ENCODE data around the gene RALGAPA1. TPM values are rescaled to one million over a fixed set of nuclear protein-coding genes. Genes with fewer than 3 reads are reported as not detected.

RALGAPA1 gene
- total RNA-seq, 2 experiments from 2014 or later = 27.6 to 36.5 TPM

DNA sequence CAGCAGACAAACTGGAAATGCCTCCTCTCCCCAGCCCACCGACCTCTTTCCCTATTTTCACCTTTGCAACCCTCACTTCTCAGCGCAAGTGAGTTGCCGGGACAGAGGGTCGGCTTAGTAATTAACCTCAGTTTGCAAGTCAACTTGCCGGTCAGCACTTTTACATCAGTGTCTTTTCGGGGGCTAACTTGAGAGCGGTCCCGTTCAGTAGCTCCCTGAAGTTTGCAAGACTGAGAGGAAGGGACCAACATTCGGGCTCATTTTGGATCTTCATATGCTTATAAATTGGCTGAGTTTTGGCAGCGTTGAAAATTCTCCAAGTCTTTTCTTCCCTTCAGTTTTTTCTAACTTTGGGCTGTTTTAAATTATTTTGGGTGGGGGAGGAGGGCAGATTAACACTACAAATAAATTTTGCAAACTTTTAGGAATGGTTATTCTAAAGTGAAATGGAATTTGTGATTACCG lies 17.9 kb upstream of the RALGAPA1 start:
- H3K79me2 ChIP-seq (ENCODE audit: insufficient read depth, low read depth, low read length) = peaks cover 12% of the 10 kb centered on the region; the same call in 1 of the 2 replicates
- H3K36me3 ChIP-seq (ENCODE audit: insufficient read depth, low read length) = peaks cover 8% of the 10 kb centered on the region; the same call in 1 of the 2 replicates
- CTCF ChIA-PET (ENCODE audit: unreplicated experiment) = interaction anchor here (1.5 kb wide), 1 partner anchor 10 kb away, joined by 13 read pairs; no protein-coding TSS in a partner anchor
- H4K20me1 ChIP-seq (ENCODE audit: insufficient read depth, low read length) = peaks cover 8% of the 10 kb centered on the region; the same call in 1 of the 2 replicates
- no peaks in the 10 kb centered on the region for H3K9me3 ChIP-seq (ENCODE audit: low read length)
- POLR2A ChIA-PET = interaction anchor here (0.6 to 2.9 kb wide), 11 partner anchors 8 to 493 kb away, joined by 3 to 27 read pairs (median 5); partner anchors contain the start of gene RALGAPA1
- peak overlapping the region; percentile 89 for H3K4me2 ChIP-seq (ENCODE audit: low read length)
- peak overlapping the region; percentile 74 for H2AFZ ChIP-seq (ENCODE audit: low read length)
- intact Hi-C loops (cut with micrococcal nuclease; ENCODE audit: unreplicated experiment) = loop anchor here (1.0 kb wide), 1 partner anchor 29 kb away; no protein-coding TSS in a partner anchor
- H3K4me1 ChIP-seq (ENCODE audit: insufficient read depth, low read length, poor library complexity, severe bottlenecking) = peaks cover 13% of the 10 kb centered on the region
- H3K9me2 ChIP-seq (ENCODE audit: insufficient read depth, low read length) = no peaks in the 10 kb centered on the region
- BruUV-seq (replicated peaks) = no TSS peak
- DNase-seq (ENCODE audit: low spot score) = no peak
- peak overlapping the region; percentile 90 for H3K4me3 ChIP-seq (ENCODE audit: low read depth, low read length, poor library complexity, severe bottlenecking)
- no peak overlapping the region for H3K27ac ChIP-seq (ENCODE audit: low read depth, low read length, poor library complexity, severe bottlenecking)
- TF ChIP-seq EZH2phosphoT487 (IDR thresholded peaks at IDR 0.05; ENCODE audit: borderline replicate concordance, low read depth, low read length) = no peak
- TF ChIP-seq, protein P1, sequence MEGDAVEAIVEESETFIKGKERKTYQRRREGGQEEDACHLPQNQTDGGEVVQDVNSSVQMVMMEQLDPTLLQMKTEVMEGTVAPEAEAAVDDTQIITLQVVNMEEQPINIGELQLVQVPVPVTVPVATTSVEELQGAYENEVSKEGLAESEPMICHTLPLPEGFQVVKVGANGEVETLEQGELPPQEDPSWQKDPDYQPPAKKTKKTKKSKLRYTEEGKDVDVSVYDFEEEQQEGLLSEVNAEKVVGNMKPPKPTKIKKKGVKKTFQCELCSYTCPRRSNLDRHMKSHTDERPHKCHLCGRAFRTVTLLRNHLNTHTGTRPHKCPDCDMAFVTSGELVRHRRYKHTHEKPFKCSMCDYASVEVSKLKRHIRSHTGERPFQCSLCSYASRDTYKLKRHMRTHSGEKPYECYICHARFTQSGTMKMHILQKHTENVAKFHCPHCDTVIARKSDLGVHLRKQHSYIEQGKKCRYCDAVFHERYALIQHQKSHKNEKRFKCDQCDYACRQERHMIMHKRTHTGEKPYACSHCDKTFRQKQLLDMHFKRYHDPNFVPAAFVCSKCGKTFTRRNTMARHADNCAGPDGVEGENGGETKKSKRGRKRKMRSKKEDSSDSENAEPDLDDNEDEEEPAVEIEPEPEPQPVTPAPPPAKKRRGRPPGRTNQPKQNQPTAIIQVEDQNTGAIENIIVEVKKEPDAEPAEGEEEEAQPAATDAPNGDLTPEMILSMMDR (conservative IDR thresholded peaks at IDR 0.05; ENCODE audit: low read length) = no peak

DNA sequence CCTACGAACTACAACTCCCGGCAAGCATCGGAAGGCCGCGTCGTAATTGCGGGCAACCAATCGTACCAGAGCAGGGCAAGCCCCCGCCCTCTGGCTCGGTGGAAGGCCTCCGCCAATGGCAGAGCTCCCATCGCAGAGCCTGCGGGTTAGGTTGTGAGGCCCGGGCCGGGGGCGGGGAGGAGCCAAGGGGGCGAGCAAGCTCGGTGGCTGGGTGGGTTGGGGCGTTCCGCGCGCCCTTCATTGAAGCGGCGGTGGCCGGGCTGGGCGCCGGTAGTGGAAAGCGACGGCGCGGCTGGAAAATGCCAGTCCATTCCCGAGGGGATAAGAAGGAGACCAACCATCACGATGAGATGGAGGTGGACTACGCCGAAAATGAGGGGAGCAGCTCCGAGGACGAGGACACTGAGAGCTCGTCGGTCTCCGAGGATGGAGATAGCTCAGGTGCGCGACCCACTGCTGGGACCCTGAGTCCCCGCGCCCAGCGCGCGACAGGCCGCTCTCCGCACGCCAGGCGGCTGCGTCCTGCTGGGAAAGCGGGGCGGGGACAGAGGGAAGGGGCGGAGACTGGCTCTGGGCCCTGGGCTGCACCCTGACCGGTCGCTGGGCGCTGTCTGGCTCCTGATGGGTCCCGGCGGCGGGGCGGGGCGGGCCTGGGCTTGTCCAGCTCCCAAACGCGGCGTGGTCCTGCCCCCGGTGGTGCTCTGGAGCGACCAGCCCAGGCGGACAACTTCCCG lies 17.3 kb upstream of the RALGAPA1 start, which contains the start of gene BRMS1L:
Gene BRMS1L, plus strand, starts transcription at position 121 of the 734 bp plus-strand sequence. Its CDS starts 179 bp downstream, at position 300.
- H3K4me3 ChIP-seq (ENCODE audit: low read depth, low read length, poor library complexity, severe bottlenecking) = peak within 1 kb of the TSS; percentile 90
- POLR2A ChIA-PET = interaction anchor here (0.5 to 2.9 kb wide), 21 partner anchors 9 to 1196 kb away, joined by 3 to 27 read pairs (median 4); partner anchors contain the start of genes RALGAPA1 and SNX6
- BruUV-seq (replicated peaks) = no TSS peak
- peak within 1 kb of the TSS; percentile 95 for H2AFZ ChIP-seq (ENCODE audit: low read length)
- H3K9me3 ChIP-seq (ENCODE audit: low read length) = no peaks in the 10 kb centered on the region
- peaks cover 12% of the 10 kb centered on the region; the same call in 1 of the 2 replicates for H3K79me2 ChIP-seq (ENCODE audit: insufficient read depth, low read depth, low read length)
- peaks cover 13% of the 10 kb centered on the region for H3K4me1 ChIP-seq (ENCODE audit: insufficient read depth, low read length, poor library complexity, severe bottlenecking)
- intact Hi-C loops (cut with micrococcal nuclease; ENCODE audit: unreplicated experiment) = loop anchor here (1.0 kb wide), 1 partner anchor 30 kb away; no protein-coding TSS in a partner anchor
- peaks cover 8% of the 10 kb centered on the region; the same call in 1 of the 2 replicates for H4K20me1 ChIP-seq (ENCODE audit: insufficient read depth, low read length)
- CTCF ChIA-PET (ENCODE audit: unreplicated experiment) = interaction anchor here (0.6 to 1.5 kb wide), 3 partner anchors 9 to 388 kb away, joined by 3 to 13 read pairs (median 6); no protein-coding TSS in a partner anchor
- DNase-seq (ENCODE audit: low spot score) = peak; percentile 99
- TF ChIP-seq EZH2phosphoT487 (IDR thresholded peaks at IDR 0.05; ENCODE audit: borderline replicate concordance, low read depth, low read length) = no peak
- TF ChIP-seq, protein P1 (conservative IDR thresholded peaks at IDR 0.05; ENCODE audit: low read length) = no peak
- peak within 1 kb of the TSS; percentile 89 for H3K4me2 ChIP-seq (ENCODE audit: low read length)
- H3K9me2 ChIP-seq (ENCODE audit: insufficient read depth, low read length) = no peaks in the 10 kb centered on the region
- peaks cover 2% of the 10 kb centered on the region; the same call in 1 of the 2 replicates for H3K36me3 ChIP-seq (ENCODE audit: insufficient read depth, low read length)
- peak within 1 kb of the TSS; percentile 54 for H3K27ac ChIP-seq (ENCODE audit: low read depth, low read length, poor library complexity, severe bottlenecking)
